ENCODE results near the gene ANGPTL2. TPM values are rescaled to one million over a fixed set of nuclear protein-coding genes. Genes with fewer than 3 reads are reported as not detected.
A peak's percentile ranks its signal among the peaks of the same experiment; 100 is the strongest.

ANGPTL2 gene
- total RNA-seq, 4 donors from 2014 or later: 36.5 to 52.5 (median 50.8) TPM

DNA sequence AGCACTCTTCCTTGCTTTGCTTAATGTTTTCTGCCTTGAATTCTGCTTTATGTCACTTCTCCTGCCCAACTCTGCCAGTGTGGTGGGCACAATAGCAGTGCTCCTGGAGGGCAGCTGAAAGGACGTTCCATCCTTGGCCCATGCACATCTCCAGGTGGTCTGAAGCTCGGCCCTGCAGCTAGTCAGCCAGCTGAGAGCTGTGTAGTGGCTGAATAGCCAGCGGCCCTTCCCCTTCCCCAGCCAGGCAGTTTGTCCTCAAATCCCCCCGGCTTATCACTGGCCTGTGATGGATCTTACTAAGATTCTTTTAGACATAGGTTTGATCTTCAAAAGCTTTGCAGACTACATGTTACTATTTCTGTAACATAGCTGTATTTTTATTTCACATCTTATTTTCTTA is 42.7 kb upstream of the ANGPTL2 start:
- peaks cover 0 to 15% (median 0%) of the 10 kb centered on the region in 3 donors for H3K4me1 ChIP-seq
- 96% methylated on average over 4 of the region's 4 CpGs; no CpG with 5 or more reads in 1 of the 2 donors for WGBS, 2 donors (ENCODE audit: low coverage in 1 of 2)
- TF ChIP-seq, protein P1, sequence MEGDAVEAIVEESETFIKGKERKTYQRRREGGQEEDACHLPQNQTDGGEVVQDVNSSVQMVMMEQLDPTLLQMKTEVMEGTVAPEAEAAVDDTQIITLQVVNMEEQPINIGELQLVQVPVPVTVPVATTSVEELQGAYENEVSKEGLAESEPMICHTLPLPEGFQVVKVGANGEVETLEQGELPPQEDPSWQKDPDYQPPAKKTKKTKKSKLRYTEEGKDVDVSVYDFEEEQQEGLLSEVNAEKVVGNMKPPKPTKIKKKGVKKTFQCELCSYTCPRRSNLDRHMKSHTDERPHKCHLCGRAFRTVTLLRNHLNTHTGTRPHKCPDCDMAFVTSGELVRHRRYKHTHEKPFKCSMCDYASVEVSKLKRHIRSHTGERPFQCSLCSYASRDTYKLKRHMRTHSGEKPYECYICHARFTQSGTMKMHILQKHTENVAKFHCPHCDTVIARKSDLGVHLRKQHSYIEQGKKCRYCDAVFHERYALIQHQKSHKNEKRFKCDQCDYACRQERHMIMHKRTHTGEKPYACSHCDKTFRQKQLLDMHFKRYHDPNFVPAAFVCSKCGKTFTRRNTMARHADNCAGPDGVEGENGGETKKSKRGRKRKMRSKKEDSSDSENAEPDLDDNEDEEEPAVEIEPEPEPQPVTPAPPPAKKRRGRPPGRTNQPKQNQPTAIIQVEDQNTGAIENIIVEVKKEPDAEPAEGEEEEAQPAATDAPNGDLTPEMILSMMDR (IDR thresholded peaks at IDR 0.05): no peak
- TF ChIP-seq POLR2AphosphoS5 (IDR thresholded peaks at IDR 0.05) (no peak), EP300 (IDR thresholded peaks at IDR 0.05) (no peak)
- H3K27ac ChIP-seq: no peak overlapping the region
- H3K4me3 ChIP-seq: no peak overlapping the region
- ATAC-seq: no peak
- no peaks in the 10 kb centered on the region for H3K9me3 ChIP-seq
- no peaks in the 10 kb centered on the region for H3K27me3 ChIP-seq
- peaks cover 0 to 22% of the 10 kb centered on the region in 2 donors for H3K36me3 ChIP-seq

DNA sequence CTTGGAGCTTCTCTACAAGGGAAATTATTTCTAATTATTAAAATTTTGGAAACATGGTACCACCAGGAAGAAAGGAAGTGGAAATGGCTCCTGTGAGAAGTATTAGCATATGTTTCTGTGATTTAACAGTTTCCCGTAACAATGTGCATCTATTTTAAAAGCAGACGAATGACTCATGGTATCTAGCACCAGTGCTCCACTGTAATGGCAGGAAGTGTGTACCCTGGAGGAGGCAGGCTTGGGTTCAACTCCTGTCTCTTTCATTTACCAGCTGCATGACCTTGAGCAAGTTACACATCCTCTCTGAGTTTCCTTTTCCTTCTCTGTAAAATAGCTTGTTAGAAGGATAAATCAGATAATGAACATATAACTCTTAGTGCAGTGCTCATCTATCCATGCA is 41.0 kb upstream of the ANGPTL2 start:
- Histone ChIP-seq H3K4me3 (no peak overlapping the region), H3K36me3 (peaks cover 0 to 16% of the 10 kb centered on the region in 2 donors), H3K4me1 (peaks cover 0 to 30% (median 0%) of the 10 kb centered on the region in 3 donors), H3K9me3 (no peaks in the 10 kb centered on the region), H3K27ac (no peak overlapping the region), H3K27me3 (no peaks in the 10 kb centered on the region)
- TF ChIP-seq POLR2AphosphoS5 (IDR thresholded peaks at IDR 0.05): peak; percentile 51
- TF ChIP-seq, protein P1 (IDR thresholded peaks at IDR 0.05): no peak
- ATAC-seq: no peak
- WGBS, 2 donors (ENCODE audit: low coverage in 1 of 2): 32 to 42% methylated on average over 2 of the region's 2 CpGs

DNA sequence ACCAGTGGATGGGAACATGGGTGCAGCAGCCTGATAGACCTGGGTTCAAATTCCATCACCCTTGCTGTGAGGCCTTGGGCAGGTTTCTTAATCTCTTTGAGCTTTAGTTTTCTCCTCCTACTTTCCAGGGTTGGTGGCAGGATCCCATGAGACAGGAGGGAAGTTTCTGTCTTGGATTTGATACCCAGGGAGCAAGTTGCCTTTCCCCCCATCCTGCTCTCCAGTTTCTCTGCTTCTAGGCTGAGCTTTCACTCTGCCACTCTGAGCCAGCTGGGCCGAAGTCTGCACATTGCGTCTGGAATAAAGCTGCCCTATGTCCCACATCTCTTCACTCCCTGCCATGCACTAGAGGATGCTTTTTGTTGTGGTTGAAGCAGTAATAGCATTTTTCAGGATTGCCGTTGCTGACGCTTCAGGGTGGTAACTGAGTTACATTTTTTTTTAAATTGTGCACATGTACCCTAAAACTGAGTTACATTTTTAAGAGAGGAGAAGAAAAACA is 40.5 kb upstream of the ANGPTL2 start:
- Histone ChIP-seq H3K4me3 (no peak overlapping the region), H3K27ac (no peak overlapping the region), H3K27me3 (no peaks in the 10 kb centered on the region), H3K9me3 (no peaks in the 10 kb centered on the region), H3K36me3 (peaks cover 0 to 11% of the 10 kb centered on the region in 2 donors), H3K4me1 (peaks cover 0 to 30% (median 0%) of the 10 kb centered on the region in 3 donors)
- TF ChIP-seq POLR2AphosphoS5 (IDR thresholded peaks at IDR 0.05) (no peak), EP300 (IDR thresholded peaks at IDR 0.05) (no peak), POLR2A (IDR thresholded peaks at IDR 0.05) (no peak)
- TF ChIP-seq, protein P1 (IDR thresholded peaks at IDR 0.05): no peak
- no peak for ATAC-seq
- WGBS, 2 donors (ENCODE audit: low coverage in 1 of 2): 84 to 94% methylated on average over 2 of the region's 4 CpGs

DNA sequence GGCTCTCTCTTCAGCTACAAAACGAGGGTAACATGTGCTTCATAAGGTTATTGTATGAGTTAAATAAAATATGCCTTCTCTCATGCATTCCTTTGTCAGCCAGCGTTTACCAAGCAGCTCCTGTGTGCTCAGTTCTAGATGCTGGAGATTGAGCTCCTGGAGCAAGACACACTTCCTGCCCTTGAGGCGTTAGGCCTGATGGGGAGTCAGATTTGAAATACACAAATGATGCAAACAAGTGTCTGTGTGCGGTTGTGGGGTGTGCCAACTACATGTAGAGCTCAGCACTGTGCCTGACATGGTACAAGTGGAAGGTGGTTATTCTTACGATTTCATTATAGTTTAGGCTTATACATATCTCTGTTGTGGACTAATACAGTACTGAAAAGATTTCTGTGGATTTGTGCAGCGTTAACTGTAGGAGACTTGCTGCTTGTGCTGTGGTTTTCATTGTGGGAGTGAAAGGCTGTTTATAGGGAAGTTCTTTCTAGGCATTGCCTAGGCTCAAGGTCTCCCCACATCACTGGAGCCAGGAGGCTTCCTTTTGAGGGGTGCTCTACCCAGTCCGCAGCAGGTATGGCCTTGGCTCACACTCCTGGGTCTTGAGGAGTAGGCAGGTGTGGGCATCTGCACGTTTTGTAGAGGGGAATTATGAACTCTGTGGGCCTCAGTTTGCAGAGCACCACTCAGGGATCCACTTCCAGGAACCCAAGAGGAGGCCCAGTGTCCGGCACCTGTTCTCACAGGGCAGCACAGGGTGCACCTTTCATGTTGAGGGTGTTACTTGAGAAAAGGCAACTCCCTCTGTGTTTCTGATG is 39.8 kb upstream of the ANGPTL2 start:
- Histone ChIP-seq H3K27me3 (no peaks in the 10 kb centered on the region), H3K4me3 (no peak overlapping the region), H3K4me1 (peaks cover 0 to 30% (median 0%) of the 10 kb centered on the region in 3 donors), H3K9me3 (no peaks in the 10 kb centered on the region), H3K27ac (no peak overlapping the region), H3K36me3 (peaks cover 0 to 5% of the 10 kb centered on the region in 2 donors)
- WGBS, 2 donors (ENCODE audit: low coverage in 1 of 2): 55 to 61% methylated on average over 5 to 6 of the region's 9 CpGs
- no peak for ATAC-seq
- no peak for TF ChIP-seq POLR2AphosphoS5 (IDR thresholded peaks at IDR 0.05)
- no peak for TF ChIP-seq EP300 (IDR thresholded peaks at IDR 0.05)
- TF ChIP-seq POLR2A (IDR thresholded peaks at IDR 0.05): no peak
- TF ChIP-seq, protein P1 (IDR thresholded peaks at IDR 0.05): no peak
